Activated CD4-positive, alpha-beta T cell treated with anti-CD3 and anti-CD28 coated beads for 24 hours (primary cell): ENCODE results near the gene RAPGEF5.

ENCODE experiments used
- DNase-seq, 2 donors: peaks; one replicate each; pipeline ENCODE4 v3.0.0-alpha.2; 2020; ENCODE audit warnings: low read depth in 2 of 2

RAPGEF5 gene

GRCh38 chr7:22256541-22257096 is 100.3 kb downstream of the RAPGEF5 start:
- DNase-seq, result no peak

- no peak for DNase-seq
Observed at GRCh38 chr7:22255834-22256233, 101.1 kb downstream of the RAPGEF5 start.

GRCh38 chr7:22255342-22255741 is 101.6 kb downstream of the RAPGEF5 start:
- DNase-seq, result no peak

- no peak for DNase-seq
Observed at GRCh38 chr7:22252936-22253536, 103.9 kb downstream of the RAPGEF5 start.

- DNase-seq, result no peak
Observed at GRCh38 chr7:22252016-22252415, 104.9 kb downstream of the RAPGEF5 start.

GRCh38 chr7:22251281-22251680 is 105.7 kb downstream of the RAPGEF5 start:
- no peak for DNase-seq

- DNase-seq, result no peak
Observed at GRCh38 chr7:22250390-22250789, 106.6 kb downstream of the RAPGEF5 start.

- no peak for DNase-seq
Observed at GRCh38 chr7:22248111-22248809, 108.7 kb downstream of the RAPGEF5 start.

- DNase-seq, result no peak
Observed at GRCh38 chr7:22241805-22242390, 115.1 kb downstream of the RAPGEF5 start.

- no peak for DNase-seq
Observed at GRCh38 chr7:22240904-22241571, 115.9 kb downstream of the RAPGEF5 start.

GRCh38 chr7:22238354-22239311 is 118.3 kb downstream of the RAPGEF5 start:
- no peak for DNase-seq

- no peak for DNase-seq
Observed at GRCh38 chr7:22235134-22235533, 121.8 kb downstream of the RAPGEF5 start.

- no peak for DNase-seq
Observed at GRCh38 chr7:22234227-22234626, 122.7 kb downstream of the RAPGEF5 start.

- no peak for DNase-seq
Observed at GRCh38 chr7:22231806-22232205, 125.1 kb downstream of the RAPGEF5 start.

GRCh38 chr7:22231141-22231540 is 125.8 kb downstream of the RAPGEF5 start:
- no peak for DNase-seq

GRCh38 chr7:22230238-22230637 is 126.7 kb downstream of the RAPGEF5 start:
- DNase-seq, result no peak

GRCh38 chr7:22229148-22229547 is 127.8 kb downstream of the RAPGEF5 start:
- no peak for DNase-seq

GRCh38 chr7:22223807-22224206 is 133.1 kb downstream of the RAPGEF5 start:
- DNase-seq, result no peak

- no peak for DNase-seq
Observed at GRCh38 chr7:22220941-22221340, 136.0 kb downstream of the RAPGEF5 start.

- no peak for DNase-seq
Observed at GRCh38 chr7:22219739-22220493, 137.0 kb downstream of the RAPGEF5 start.
